Esophagus muscularis mucosa (tissue), 4 donors: ENCODE measurements around the gene DRD4. TPM values are rescaled to one million over a fixed set of nuclear protein-coding genes. Genes with fewer than 3 reads are reported as not detected.

Experiments
- DNase-seq: peaks from one replicate; pipeline ENCODE4 v3.0.0-alpha.2; 2017; ENCODE audit errors: extremely low spot score
- H3K27ac ChIP-seq, 4 donors: fragments of 200-600 bp; sonication (generic); replicated peaks in 1 of 4; 1 replicate in 3 of 4; 2 replicates in 1 of 4; pipeline ENCODE4 v1.5.1; 2016 to 2019; ENCODE audit warnings: mild to moderate bottlenecking in 1 of 4
- H3K27me3 ChIP-seq, 4 donors: fragments of 200-600 bp; sonication (generic); one replicate each; pipeline versions ENCODE4 v1.5.1 to v1.6.0; 2016 to 2019
- H3K36me3 ChIP-seq, 4 donors: fragments of 200-600 bp; sonication (generic); one replicate each; pipeline ENCODE4 v1.5.1; 2016 to 2019
- H3K4me1 ChIP-seq, 4 donors: fragments of 200-600 bp; sonication (generic); one replicate each; pipeline ENCODE4 v1.5.1; 2016 to 2019
- H3K4me3 ChIP-seq, 4 donors: fragments of 200-600 bp; sonication (generic); 1 replicate in 2 of 4; 2 replicates in 2 of 4; pipeline ENCODE4 v1.5.1; 2016 to 2019; ENCODE audit warnings: mild to moderate bottlenecking in 4 of 4, moderate library complexity in 1 of 4
- H3K9me3 ChIP-seq, 4 donors: fragments of 200-600 bp; sonication (generic); 1 replicate in 3 of 4; 2 replicates in 1 of 4; pipeline ENCODE4 v1.5.1; 2016 to 2019
- CTCF ChIP-seq, 3 experiments: fragments of 200-600 bp in 2 of 3; fragments of 450-650 bp in 1 of 3; sonication (generic) in 2 of 3; IDR thresholded peaks; one replicate each; pipeline ENCODE4 v1.5.1; 2017 to 2019; ENCODE audit warnings: antibody characterized with exemption in 3 of 3, mild to moderate bottlenecking in 2 of 3, moderate library complexity in 1 of 3
- EP300 ChIP-seq: sonication (generic); formaldehyde crosslinking; IDR thresholded peaks from one replicate; pipeline ENCODE4 v1.6.1; 2017; ENCODE audit warnings: antibody characterized with exemption
- POLR2A ChIP-seq: fragments of 450-650 bp; IDR thresholded peaks from one replicate; pipeline ENCODE4 v1.6.1; 2017; ENCODE audit warnings: antibody characterized with exemption, moderate library complexity, mild to moderate bottlenecking, low read depth
- POLR2AphosphoS5 ChIP-seq, 2 donors: sonication (generic); formaldehyde crosslinking; IDR thresholded peaks; one replicate each; pipeline ENCODE4 v1.6.1; 2017; ENCODE audit warnings: antibody characterized with exemption in 2 of 2
- WGBS: methylation state at CpG from one replicate; pipeline ENCODE4 v1.1.5; 2018; 5-methylcytosine and 5-hydroxymethylcytosine counted together
- intact Hi-C: fragments of 100-400 bp; cut with DNase I; formaldehyde crosslinking; loops from one replicate; pipeline ENCODE4 v1.15.1; 2023
- total RNA-seq, 4 donors: library from RNA; depleted of rRNA; stranded (reverse); fragments of >200 nt; gene quantifications; one replicate each; pipeline versions ENCODE4 v1.1.0 to v1.2.1, GENCODE V29; 2016

The DRD4 gene
- total RNA-seq, 4 donors from 2014 or later, result 0.26 to 1.1 (median 0.42) TPM; not detected in 1

- Histone ChIP-seq H3K9me3 (no peaks in the 10 kb centered on the region), H3K36me3 (peaks cover 28 to 85% (median 66%) of the 10 kb centered on the region in 4 donors), H3K4me1 (no peaks in the 10 kb centered on the region), H3K4me3 (no peak overlapping the region), H3K27me3 (no peaks in the 10 kb centered on the region), H3K27ac (no peak overlapping the region)
- TF ChIP-seq CTCF (IDR thresholded peaks at IDR 0.05), result no peak
- TF ChIP-seq POLR2A, result no peak
- WGBS, result 91% methylated on average over 8 of the region's 8 CpGs
- DNase-seq, result no peak
- intact Hi-C loops, result no loop called here
These were observed 36.8 kb downstream of the DRD4 start for GRCh38 chr11:673866-674265.

- Histone ChIP-seq H3K36me3 (peaks cover 33 to 90% (median 71%) of the 10 kb centered on the region in 4 donors), H3K27me3 (no peaks in the 10 kb centered on the region), H3K27ac (no peak overlapping the region), H3K4me3 (no peak overlapping the region), H3K9me3 (no peaks in the 10 kb centered on the region), H3K4me1 (no peaks in the 10 kb centered on the region)
- intact Hi-C loops, result no loop called here
- 94% methylated on average over 15 of the region's 17 CpGs for WGBS
- DNase-seq, result no peak
- TF ChIP-seq POLR2AphosphoS5 (IDR thresholded peaks at IDR 0.05), result no peak
- TF ChIP-seq POLR2A, result no peak
- no peak for TF ChIP-seq EP300
- no peak for TF ChIP-seq CTCF (IDR thresholded peaks at IDR 0.05)
These were observed 37.3 kb downstream of the DRD4 start for GRCh38 chr11:674406-674805.

GRCh38 chr11:678297-678696 lies 41.2 kb downstream of the DRD4 start:
- DNase-seq, result no peak
- intact Hi-C loops, result no loop called here
- H3K27ac ChIP-seq, result no peak overlapping the region
- H3K4me1 ChIP-seq, result no peaks in the 10 kb centered on the region
- H3K36me3 ChIP-seq, result peaks cover 39 to 94% (median 72%) of the 10 kb centered on the region in 4 donors
- 94% methylated on average over 3 of the region's 3 CpGs for WGBS
- no peak for TF ChIP-seq POLR2AphosphoS5 (IDR thresholded peaks at IDR 0.05)
- no peak for TF ChIP-seq CTCF (IDR thresholded peaks at IDR 0.05)
- no peak for TF ChIP-seq EP300
- TF ChIP-seq POLR2A, result no peak
- no peak overlapping the region for H3K4me3 ChIP-seq
- H3K27me3 ChIP-seq, result no peaks in the 10 kb centered on the region
- H3K9me3 ChIP-seq, result no peaks in the 10 kb centered on the region

- Histone ChIP-seq H3K36me3 (peaks cover 33 to 94% (median 72%) of the 10 kb centered on the region in 4 donors), H3K27ac (no peak overlapping the region), H3K4me1 (no peaks in the 10 kb centered on the region), H3K9me3 (no peaks in the 10 kb centered on the region), H3K4me3 (no peak overlapping the region), H3K27me3 (no peaks in the 10 kb centered on the region)
- WGBS, result 94% methylated on average over 31 of the region's 36 CpGs
- intact Hi-C loops, result no loop called here
- DNase-seq, result no peak
- TF ChIP-seq POLR2A, result no peak
- no peak for TF ChIP-seq CTCF (IDR thresholded peaks at IDR 0.05)
- no peak for TF ChIP-seq EP300
- no peak for TF ChIP-seq POLR2AphosphoS5 (IDR thresholded peaks at IDR 0.05)
These were observed 42.5 kb downstream of the DRD4 start for GRCh38 chr11:679271-680207.
